ENCODE measurements around the gene FAM163B. TPM values are rescaled to one million over a fixed set of nuclear protein-coding genes. Genes with fewer than 3 reads are reported as not detected.

FAM163B gene
- total and polyA plus RNA-seq, 2 experiments from 2014 or later = 0.60 to 1.3 TPM

DNA sequence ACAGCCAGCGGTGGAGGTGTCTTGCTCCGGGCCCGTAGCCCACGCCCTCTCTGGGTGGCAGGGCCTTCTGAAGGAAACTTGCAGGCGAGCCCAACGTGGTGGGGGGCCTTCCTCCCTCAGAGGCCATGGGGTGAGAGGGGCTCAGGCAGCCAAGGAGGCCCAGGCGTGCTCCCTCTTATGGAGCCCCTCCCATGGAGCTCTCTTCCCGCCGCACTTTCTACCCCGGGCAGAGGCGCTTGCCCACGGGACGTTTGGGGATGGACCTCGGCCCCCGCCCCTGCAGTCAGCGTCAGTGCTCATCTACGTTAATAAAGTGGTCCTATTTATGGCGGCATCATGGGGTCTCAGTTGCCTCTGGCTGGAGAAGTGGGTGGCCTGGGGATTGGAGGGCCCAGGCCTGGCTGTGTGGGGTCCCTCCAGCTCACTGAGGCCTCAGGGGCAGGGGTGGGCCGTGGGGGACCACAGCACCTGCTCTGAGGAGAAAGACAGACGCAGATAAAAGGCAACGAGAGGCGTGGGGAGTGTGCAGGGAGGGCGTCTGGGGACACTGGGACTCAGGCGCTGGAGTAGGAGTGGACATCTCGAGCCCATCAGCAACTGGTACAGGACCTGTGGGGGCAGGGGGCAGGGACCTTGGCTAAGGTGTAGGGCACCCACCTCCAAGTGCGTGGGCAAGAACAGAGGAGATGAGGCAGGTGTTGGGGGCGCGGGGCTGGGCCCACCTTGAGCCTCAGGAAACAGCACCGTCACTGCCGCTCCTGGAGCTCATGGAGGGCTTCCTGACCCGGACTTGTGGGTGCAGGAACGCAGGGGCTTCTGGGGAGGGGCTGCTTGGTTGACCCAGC is 33.8 kb downstream of the FAM163B start:
- Mint-ChIP-seq H3K9me3 (no peaks in the 10 kb centered on the region), H3K36me3 (ENCODE audit: low read depth) (no peaks in the 10 kb centered on the region; the same call in 2 of the 3 replicates), H3K27ac (no peak overlapping the region), H3K4me1 (peaks cover 21% of the 10 kb centered on the region), H3K27me3 (ENCODE audit: insufficient read depth, low read depth, poor library complexity) (peaks cover 17% of the 10 kb centered on the region), H3K4me3 (no peak overlapping the region)
- Histone ChIP-seq H3K27me3 (ENCODE audit: insufficient read depth) (no peaks in the 10 kb centered on the region), H3K27ac (ENCODE audit: low read depth) (no peak overlapping the region), H3K36me3 (ENCODE audit: insufficient read depth) (no peaks in the 10 kb centered on the region), H2AFZ (no peak overlapping the region), H3K79me2 (replicated peaks; ENCODE audit: insufficient read depth) (no peaks in the 10 kb centered on the region), H3K9me2 (ENCODE audit: insufficient read depth) (no peaks in the 10 kb centered on the region), H4K20me1 (replicated peaks; ENCODE audit: insufficient read depth) (no peaks in the 10 kb centered on the region), H3K4me2 (no peak overlapping the region), H3K4me3 (no peak overlapping the region), H3F3A (replicated peaks; ENCODE audit: low read depth) (no peaks in the 10 kb centered on the region), H3K4me1 (ENCODE audit: insufficient read depth) (no peaks in the 10 kb centered on the region)
- no peak for DNase-seq (ENCODE audit: low spot score)
- TF ChIP-seq CTCF (conservative IDR thresholded peaks at IDR 0.05; ENCODE audit: low read depth in 2 of 2) (no peak), EZH2phosphoT487 (IDR thresholded peaks at IDR 0.05; ENCODE audit: unreplicated experiment) (no peak), ZNF114 (CRISPR knock-in tag; IDR thresholded peaks at IDR 0.05) (no peak), NANOG (IDR thresholded peaks at IDR 0.05; ENCODE audit: borderline replicate concordance) (no peak), ZNF331 (CRISPR knock-in tag; IDR thresholded peaks at IDR 0.05; ENCODE audit: low read depth) (no peak), POLR2AphosphoS5 (IDR thresholded peaks at IDR 0.05; ENCODE audit: low read depth) (no peak), STAT1 (IDR thresholded peaks at IDR 0.05; ENCODE audit: unreplicated experiment) (no peak), JUNB (IDR thresholded peaks at IDR 0.05; ENCODE audit: unreplicated experiment) (no peak), CREB1 (CRISPR knock-in tag; IDR thresholded peaks at IDR 0.05; ENCODE audit: low read depth) (no peak), EZH2 (IDR thresholded peaks at IDR 0.05; ENCODE audit: low read depth, unreplicated experiment) (no peak), ETS1 (IDR thresholded peaks at IDR 0.05) (no peak)
- TF ChIP-seq, protein P1, sequence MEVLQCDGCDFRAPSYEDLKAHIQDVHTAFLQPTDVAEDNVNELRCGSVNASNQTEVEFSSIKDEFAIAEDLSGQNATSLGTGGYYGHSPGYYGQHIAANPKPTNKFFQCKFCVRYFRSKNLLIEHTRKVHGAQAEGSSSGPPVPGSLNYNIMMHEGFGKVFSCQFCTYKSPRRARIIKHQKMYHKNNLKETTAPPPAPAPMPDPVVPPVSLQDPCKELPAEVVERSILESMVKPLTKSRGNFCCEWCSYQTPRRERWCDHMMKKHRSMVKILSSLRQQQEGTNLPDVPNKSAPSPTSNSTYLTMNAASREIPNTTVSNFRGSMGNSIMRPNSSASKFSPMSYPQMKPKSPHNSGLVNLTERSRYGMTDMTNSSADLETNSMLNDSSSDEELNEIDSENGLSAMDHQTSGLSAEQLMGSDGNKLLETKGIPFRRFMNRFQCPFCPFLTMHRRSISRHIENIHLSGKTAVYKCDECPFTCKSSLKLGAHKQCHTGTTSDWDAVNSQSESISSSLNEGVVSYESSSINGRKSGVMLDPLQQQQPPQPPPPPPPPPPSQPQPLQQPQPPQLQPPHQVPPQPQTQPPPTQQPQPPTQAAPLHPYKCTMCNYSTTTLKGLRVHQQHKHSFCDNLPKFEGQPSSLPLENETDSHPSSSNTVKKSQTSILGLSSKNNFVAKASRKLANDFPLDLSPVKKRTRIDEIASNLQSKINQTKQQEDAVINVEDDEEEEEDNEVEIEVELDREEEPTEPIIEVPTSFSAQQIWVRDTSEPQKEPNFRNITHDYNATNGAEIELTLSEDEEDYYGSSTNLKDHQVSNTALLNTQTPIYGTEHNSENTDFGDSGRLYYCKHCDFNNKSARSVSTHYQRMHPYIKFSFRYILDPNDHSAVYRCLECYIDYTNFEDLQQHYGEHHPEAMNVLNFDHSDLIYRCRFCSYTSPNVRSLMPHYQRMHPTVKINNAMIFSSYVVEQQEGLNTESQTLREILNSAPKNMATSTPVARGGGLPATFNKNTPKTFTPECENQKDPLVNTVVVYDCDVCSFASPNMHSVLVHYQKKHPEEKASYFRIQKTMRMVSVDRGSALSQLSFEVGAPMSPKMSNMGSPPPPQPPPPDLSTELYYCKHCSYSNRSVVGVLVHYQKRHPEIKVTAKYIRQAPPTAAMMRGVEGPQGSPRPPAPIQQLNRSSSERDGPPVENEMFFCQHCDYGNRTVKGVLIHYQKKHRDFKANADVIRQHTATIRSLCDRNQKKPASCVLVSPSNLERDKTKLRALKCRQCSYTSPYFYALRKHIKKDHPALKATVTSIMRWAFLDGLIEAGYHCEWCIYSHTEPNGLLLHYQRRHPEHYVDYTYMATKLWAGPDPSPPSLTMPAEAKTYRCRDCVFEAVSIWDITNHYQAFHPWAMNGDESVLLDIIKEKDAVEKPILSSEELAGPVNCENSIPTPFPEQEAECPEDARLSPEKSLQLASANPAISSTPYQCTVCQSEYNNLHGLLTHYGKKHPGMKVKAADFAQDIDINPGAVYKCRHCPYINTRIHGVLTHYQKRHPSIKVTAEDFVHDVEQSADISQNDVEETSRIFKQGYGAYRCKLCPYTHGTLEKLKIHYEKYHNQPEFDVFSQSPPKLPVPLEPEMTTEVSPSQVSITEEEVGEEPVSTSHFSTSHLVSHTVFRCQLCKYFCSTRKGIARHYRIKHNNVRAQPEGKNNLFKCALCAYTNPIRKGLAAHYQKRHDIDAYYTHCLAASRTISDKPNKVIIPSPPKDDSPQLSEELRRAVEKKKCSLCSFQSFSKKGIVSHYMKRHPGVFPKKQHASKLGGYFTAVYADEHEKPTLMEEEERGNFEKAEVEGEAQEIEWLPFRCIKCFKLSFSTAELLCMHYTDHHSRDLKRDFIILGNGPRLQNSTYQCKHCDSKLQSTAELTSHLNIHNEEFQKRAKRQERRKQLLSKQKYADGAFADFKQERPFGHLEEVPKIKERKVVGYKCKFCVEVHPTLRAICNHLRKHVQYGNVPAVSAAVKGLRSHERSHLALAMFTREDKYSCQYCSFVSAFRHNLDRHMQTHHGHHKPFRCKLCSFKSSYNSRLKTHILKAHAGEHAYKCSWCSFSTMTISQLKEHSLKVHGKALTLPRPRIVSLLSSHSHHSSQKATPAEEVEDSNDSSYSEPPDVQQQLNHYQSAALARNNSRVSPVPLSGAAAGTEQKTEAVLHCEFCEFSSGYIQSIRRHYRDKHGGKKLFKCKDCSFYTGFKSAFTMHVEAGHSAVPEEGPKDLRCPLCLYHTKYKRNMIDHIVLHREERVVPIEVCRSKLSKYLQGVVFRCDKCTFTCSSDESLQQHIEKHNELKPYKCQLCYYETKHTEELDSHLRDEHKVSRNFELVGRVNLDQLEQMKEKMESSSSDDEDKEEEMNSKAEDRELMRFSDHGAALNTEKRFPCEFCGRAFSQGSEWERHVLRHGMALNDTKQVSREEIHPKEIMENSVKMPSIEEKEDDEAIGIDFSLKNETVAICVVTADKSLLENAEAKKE (CRISPR knock-in tag; IDR thresholded peaks at IDR 0.05) = no peak
- TF ChIP-seq, protein P2, sequence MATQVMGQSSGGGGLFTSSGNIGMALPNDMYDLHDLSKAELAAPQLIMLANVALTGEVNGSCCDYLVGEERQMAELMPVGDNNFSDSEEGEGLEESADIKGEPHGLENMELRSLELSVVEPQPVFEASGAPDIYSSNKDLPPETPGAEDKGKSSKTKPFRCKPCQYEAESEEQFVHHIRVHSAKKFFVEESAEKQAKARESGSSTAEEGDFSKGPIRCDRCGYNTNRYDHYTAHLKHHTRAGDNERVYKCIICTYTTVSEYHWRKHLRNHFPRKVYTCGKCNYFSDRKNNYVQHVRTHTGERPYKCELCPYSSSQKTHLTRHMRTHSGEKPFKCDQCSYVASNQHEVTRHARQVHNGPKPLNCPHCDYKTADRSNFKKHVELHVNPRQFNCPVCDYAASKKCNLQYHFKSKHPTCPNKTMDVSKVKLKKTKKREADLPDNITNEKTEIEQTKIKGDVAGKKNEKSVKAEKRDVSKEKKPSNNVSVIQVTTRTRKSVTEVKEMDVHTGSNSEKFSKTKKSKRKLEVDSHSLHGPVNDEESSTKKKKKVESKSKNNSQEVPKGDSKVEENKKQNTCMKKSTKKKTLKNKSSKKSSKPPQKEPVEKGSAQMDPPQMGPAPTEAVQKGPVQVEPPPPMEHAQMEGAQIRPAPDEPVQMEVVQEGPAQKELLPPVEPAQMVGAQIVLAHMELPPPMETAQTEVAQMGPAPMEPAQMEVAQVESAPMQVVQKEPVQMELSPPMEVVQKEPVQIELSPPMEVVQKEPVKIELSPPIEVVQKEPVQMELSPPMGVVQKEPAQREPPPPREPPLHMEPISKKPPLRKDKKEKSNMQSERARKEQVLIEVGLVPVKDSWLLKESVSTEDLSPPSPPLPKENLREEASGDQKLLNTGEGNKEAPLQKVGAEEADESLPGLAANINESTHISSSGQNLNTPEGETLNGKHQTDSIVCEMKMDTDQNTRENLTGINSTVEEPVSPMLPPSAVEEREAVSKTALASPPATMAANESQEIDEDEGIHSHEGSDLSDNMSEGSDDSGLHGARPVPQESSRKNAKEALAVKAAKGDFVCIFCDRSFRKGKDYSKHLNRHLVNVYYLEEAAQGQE (IDR thresholded peaks at IDR 0.05; ENCODE audit: unreplicated experiment) = no peak
- no peak for ATAC-seq
